ENCODE data around the gene STK11IP. TPM values are rescaled to one million over a fixed set of nuclear protein-coding genes. Genes with fewer than 3 reads are reported as not detected.

Gene STK11IP
- total and polyA plus RNA-seq, 2 of the 13 experiments (the other 11 are each of a cell fraction or from before 2014, with no cell fraction given): 12.8 to 24.0 TPM

GRCh38 chr2:219576505-219577388 is 20.9 kb upstream of the STK11IP start (continued):
- TF ChIP-seq NONO (IDR thresholded peaks at IDR 0.05) (no peak), NONO (CRISPR knock-in tag; conservative IDR thresholded peaks at IDR 0.05) (peak; percentile 97), SUZ12 (IDR thresholded peaks at IDR 0.05; ENCODE audit: low read depth, low read length) (no peak), IRF9 (CRISPR knock-in tag; IDR thresholded peaks at IDR 0.05; ENCODE audit: borderline replicate concordance) (peak; percentile 81; the same call in 1 of the 2 replicates), FOXA1 (IDR thresholded peaks at IDR 0.05) (peak; percentile 89), FOXA1 (CRISPR knock-in tag; IDR thresholded peaks at IDR 0.05) (peak; percentile 99), ZNF512 (CRISPR knock-in tag; IDR thresholded peaks at IDR 0.05) (no peak), THYN1 (CRISPR knock-in tag; IDR thresholded peaks at IDR 0.05; ENCODE audit: borderline replicate concordance, low read depth) (peak; percentile 28; the same call in 1 of the 2 replicates), ATM (IDR thresholded peaks at IDR 0.05; ENCODE audit: borderline replicate concordance) (no peak), YEATS2 (CRISPR knock-in tag; IDR thresholded peaks at IDR 0.05; ENCODE audit: borderline replicate concordance) (peak; percentile 70; the same call in 1 of the 2 replicates), TCF7L2 (IDR thresholded peaks at IDR 0.05; ENCODE audit: low read depth, low read length) (no peak), ZNF883 (CRISPR knock-in tag; IDR thresholded peaks at IDR 0.05; ENCODE audit: not compliant biosample characterization) (peak; percentile 81), ZNF530 (CRISPR knock-in tag; IDR thresholded peaks at IDR 0.05; ENCODE audit: low read depth) (no peak), ZC3H4 (CRISPR knock-in tag; IDR thresholded peaks at IDR 0.05; ENCODE audit: borderline replicate concordance) (no peak), ZNF101 (CRISPR knock-in tag; IDR thresholded peaks at IDR 0.05; ENCODE audit: borderline replicate concordance, low read depth) (0 out of 2 replicates have a peak, but pooled peaks have one; percentile 28), HDAC6 (IDR thresholded peaks at IDR 0.05; ENCODE audit: low read depth, low read length) (no peak), MAZ (IDR thresholded peaks at IDR 0.05; ENCODE audit: borderline replicate concordance, low read depth, low read length) (peak; percentile 57; the same call in 1 of the 2 replicates), MAZ (CRISPR knock-in tag; IDR thresholded peaks at IDR 0.05; ENCODE audit: low read depth) (peak; percentile 87), SALL1 (CRISPR knock-in tag; IDR thresholded peaks at IDR 0.05) (peak; percentile 99), KLF15 (CRISPR knock-in tag; IDR thresholded peaks at IDR 0.05; ENCODE audit: borderline replicate concordance) (0 out of 2 replicates have a peak, but pooled peaks have one; percentile 59), ZNF337 (CRISPR knock-in tag; IDR thresholded peaks at IDR 0.05; ENCODE audit: borderline replicate concordance, low read depth) (peak; percentile 78; the same call in 1 of the 2 replicates)
- TF ChIP-seq, protein P1, sequence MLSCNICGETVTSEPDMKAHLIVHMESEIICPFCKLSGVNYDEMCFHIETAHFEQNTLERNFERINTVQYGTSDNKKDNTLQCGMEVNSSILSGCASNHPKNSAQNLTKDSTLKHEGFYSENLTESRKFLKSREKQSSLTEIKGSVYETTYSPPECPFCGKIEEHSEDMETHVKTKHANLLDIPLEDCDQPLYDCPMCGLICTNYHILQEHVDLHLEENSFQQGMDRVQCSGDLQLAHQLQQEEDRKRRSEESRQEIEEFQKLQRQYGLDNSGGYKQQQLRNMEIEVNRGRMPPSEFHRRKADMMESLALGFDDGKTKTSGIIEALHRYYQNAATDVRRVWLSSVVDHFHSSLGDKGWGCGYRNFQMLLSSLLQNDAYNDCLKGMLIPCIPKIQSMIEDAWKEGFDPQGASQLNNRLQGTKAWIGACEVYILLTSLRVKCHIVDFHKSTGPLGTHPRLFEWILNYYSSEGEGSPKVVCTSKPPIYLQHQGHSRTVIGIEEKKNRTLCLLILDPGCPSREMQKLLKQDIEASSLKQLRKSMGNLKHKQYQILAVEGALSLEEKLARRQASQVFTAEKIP (CRISPR knock-in tag; IDR thresholded peaks at IDR 0.05; ENCODE audit: borderline replicate concordance): no peak
- TF ChIP-seq, protein P2, sequence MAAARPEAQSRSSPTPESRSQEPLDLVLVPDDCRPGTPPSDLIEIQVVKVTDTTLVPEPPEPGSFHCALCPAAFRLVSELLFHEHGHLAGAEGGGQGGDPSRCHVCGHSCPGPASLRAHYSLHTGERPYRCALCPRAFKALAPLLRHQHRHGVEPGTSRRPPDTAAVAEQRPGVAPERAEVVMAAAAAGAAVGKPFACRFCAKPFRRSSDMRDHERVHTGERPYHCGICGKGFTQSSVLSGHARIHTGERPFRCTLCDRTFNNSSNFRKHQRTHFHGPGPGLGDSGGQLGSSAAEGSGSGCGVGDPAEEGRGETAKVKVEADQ (CRISPR knock-in tag; IDR thresholded peaks at IDR 0.05; ENCODE audit: borderline replicate concordance): peak; percentile 87

Measured in HepG2 (cell line).